GM12874 (cell line): ENCODE results near the gene TP53TG3F.
"Not testable (repeated sequence)": the region's sequence is repeated elsewhere in the genome, so short reads cannot be mapped to it uniquely, and the experiment has no call there.

ENCODE experiments used
- CTCF ChIP-seq: IDR thresholded peaks from 2 replicates; pipeline ENCODE4 v1.5.1; 2011; ENCODE audit warnings: low read depth, mild to moderate bottlenecking, control low read depth, low read length, moderate library complexity; ENCODE audit not compliant: insufficient read depth

The TP53TG3F gene, protein sequence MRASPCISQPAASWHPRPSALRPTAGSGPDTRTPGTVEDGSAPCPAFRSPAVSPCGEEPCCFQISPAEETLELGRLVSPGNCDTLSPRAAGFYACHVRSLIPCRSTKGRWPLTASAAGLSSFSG

GRCh38 chr16:33459312-33459711 lies at the start of gene TP53TG3F:
TP53TG3F (plus strand) TSS chr16:33459612; CDS start chr16:33459680, 68 bp downstream.
- not testable (repeated sequence) for TF ChIP-seq CTCF
